HG03196 (cell line): ENCODE results near the gene MIOX.

Experiments used
- ATAC-seq: cut with Tn5 transposase; IDR thresholded peaks from one replicate; pipeline ENCODE4 v1.9.1; 2021; ENCODE audit not compliant: unreplicated experiment

MIOX gene

GRCh38 chr22:50489363-50490243, 2.9 kb downstream of the MIOX start:
- ATAC-seq = no peak

DNA sequence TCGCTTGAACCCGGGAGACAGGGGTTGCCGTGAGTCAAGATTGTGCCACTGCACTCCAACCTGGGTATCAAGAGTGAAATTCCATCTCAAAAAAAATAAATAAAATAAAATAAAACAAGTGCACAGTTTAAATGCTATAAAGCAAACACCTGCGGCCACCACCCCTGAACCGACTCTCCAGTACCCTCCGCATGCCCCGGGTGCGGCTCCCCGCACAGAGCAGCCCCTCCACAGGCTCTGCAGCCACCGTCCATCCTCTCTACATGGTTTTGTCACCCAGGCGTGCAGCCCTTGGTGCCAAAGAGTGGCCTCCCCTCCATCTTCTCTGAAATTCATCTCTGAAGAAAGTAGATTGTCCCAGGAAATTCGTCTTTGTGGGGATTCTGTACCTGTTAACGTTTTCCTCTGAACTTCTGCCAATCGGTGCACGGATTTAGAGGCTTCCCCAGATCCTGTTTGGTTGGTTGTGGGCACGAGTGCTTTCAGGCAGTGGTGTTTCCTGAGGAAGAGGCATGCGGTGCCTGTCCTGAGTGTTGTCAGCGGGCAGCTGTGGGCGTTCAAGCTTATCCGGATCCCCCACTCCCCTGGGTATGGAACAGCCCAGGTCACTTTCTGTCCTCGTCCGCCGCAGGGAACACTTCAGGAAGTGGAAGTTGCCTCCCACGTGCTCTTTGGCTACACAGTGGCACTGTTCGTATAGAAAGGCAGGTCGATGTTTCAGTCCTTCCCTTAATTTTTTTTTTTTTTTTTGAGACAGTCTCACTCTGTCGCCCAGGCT, 4.1 kb downstream of the MIOX start:
- ATAC-seq = no peak

GRCh38 chr22:50497093-50497492, 10.4 kb downstream of the MIOX start:
- ATAC-seq = no peak

DNA sequence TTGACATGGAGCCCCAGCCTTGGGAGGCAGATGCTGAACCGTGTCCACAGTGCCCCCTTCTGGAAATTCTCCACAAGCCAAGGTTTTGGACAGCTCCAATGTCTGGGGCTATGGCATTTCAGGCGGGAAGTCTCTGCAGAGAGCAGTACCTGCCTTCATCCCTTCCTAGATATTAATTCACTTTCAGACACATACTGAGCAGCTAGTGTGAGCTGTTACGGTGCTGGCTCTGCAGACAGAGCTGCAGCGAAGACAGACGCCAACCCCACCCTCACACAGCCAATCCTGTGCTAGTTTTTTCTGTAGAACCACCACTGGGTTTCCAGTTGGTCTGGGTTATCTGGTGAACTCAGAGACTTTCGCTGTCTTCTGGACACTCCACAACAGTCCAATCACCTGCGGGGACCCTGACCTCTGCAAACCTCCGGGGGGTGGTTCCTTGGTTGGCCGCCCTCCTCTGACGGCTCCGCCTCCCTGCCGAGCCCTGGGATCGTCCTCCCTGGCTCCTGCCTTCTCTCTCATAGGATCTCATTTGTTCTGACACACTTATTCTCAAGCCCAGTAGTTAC, 11.7 kb downstream of the MIOX start:
- no peak for ATAC-seq

DNA sequence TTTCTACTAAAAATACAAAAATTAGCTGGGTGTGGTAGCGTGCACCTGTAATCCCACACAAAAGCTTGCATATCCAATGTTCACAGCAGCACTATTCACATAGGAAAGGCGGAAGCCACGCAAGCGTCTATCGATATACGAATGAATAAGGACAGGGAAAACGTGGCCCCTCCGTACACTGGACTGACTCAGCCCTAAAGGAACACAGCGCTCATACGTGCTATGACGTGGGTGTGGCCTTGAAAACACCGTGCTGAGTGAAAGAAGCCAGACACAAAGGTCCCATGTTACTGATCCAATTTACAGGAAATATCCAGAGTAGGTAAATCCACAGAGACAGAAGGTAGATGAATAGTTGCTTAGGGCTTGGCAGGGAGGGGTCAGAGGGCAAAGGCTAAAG, 13.8 kb downstream of the MIOX start:
- ATAC-seq = no peak

DNA sequence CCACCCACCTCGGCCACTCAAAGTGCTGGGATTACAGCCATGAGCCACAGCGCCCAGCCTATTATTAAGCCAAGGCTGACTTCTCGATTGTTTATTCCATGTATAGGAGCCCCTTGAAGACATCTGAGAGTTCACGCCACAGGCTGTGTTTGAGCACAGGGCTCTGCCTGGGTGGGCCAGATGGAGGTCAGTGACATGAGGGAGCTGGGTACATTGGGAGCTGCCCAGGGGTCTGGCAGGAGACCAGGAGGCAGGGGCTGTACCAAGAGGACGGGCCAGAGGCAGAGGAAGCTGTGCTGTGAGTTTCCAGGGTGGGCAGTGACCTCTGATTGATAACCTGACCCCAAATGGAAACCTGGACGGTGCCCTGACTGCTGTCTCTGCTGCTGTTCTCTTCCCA, 15.4 kb downstream of the MIOX start:
- ATAC-seq = no peak

DNA sequence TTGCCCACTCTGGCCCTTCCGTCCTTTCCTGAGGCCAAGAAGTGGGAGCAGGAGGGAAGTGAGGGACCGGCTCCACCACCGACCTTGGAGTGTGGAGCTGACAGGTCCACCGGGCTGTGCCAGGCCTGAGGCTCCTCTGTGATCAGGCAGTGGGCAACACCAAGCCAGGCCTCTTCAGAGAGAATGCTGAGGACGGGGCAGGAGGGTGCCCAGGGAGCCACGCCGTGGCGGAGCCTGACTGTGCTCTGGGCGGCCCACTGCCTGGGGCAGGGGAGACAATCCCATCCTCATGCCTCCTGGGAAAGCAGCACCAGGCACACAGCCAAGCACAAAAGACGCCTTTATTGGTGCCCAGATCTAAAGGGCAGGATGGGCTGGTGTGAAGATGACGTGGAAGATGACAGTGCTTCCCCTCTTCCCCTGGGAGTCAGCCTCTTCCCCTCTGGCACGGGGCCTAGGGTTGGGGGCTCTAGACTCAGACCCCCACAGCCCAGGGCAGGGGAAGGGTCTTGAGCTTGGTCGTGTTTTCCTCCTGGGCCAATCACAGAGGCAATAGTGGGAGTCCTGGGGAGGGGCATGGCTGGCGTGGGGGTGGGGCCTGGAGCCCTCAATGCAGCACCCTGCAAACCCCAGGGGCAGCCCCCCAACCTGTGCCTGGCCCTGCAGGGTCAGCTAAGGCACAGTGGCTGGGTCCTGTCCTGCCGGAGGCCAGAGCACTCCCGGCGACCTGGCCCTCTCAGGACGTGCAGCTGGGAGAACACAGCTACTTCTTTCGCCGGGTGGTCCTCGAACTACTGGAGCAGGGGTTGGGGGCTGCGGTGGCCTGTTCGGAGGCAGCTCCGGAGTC, 16.2 kb downstream of the MIOX start:
- no peak for ATAC-seq

GRCh38 chr22:50503475-50504145, 17.0 kb downstream of the MIOX start:
- ATAC-seq = no peak

DNA sequence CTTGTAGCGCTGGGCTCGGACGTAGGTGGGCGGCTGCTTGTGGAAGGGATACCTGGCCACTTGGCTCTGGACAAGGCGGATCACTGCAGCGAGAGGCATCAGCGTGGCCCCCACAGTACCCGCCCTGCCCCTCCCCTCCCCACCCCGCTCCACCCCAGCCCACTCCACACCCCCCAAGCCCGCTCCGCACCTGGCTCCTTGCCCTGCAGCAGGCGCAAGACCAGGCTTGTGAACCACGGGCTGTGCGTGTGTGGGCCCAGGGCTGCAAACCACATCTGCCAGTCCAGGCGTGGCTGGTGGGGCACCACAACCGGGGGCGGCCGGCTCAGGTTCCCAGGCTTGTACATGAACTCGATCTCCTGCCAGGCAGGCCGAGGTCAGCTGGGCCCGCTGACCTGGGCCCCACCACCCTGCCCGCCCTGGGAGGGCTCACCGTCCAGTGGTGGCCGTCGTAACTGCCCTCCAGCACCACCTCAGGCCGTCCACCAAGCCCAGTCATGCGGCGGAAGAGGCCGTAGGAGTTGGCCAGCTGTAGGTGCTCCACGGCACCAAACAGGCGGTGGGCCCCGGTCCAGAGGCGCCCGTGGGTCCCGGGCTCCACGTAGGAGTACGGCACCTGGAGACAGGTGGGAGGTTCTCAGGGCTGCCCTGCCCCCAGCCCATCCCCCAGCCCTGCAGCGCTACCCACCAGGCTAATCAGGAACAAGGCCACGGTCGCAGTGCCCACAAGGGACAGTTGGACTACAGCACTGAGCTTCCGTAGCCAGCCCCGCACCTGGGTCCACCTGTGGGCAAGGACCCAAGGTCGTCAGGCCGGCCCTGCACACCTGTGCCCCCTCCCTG, 17.9 kb downstream of the MIOX start:
- ATAC-seq = no peak

GRCh38 chr22:50505276-50505775, 18.7 kb downstream of the MIOX start:
- ATAC-seq = no peak

GRCh38 chr22:50505776-50506610, 19.3 kb downstream of the MIOX start:
- no peak for ATAC-seq

GRCh38 chr22:50506611-50507420, 20.2 kb downstream of the MIOX start:
- no peak for ATAC-seq

- peak; percentile 40 for ATAC-seq
Observed at GRCh38 chr22:50507421-50507990, 20.8 kb downstream of the MIOX start, which contains the start of gene LMF2. Gene LMF2, minus strand, starts transcription at chr22:50507702. Its CDS starts 27 bp downstream, at chr22:50507675.

DNA sequence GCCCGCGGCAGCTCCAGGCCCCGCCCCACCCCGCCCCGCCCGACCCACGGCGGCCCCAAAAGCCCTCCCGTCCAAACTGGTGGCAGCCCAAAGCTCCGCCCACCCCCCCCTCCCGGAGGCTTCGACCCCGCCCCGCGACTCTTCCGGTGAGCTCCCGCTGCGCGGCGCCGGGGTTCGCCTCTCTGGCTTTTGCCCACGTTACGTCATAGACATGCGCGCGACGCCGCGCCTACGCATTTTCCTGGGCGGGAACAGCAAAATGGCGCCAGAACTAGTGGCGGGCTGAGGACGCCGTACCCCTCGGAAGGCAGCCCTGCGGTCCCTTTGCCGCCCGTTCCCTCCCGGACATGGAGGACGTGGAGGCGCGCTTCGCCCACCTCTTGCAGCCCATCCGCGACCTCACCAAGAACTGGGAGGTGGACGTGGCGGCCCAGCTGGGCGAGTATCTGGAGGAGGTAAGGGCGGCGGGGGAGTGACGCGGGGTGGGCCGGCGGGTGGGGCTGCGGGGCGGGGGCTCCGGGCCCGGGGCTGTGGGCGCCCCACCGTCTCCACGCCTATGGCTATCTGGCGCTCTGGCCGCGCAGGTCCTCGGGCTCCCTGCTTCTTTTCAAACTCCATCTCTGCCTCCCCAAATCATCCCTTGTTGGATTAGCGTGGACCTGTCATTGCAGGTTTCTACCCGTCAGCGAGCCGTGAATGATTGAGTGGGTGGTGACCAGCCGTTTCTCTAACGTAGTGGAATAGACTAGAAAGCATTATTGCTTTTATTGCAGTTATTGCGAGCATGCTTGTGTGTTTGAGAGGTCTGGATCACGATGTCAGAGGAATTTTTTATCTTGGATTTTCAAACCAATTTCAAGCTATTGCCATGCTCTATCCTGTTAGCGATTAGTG, 21.6 kb downstream of the MIOX start, which contains the start of gene NCAPH2:
Gene NCAPH2, plus strand, starts transcription at position 234 of the 894 bp plus-strand sequence. Its CDS starts 114 bp downstream, at position 348.
- ATAC-seq = peak; percentile 66

DNA sequence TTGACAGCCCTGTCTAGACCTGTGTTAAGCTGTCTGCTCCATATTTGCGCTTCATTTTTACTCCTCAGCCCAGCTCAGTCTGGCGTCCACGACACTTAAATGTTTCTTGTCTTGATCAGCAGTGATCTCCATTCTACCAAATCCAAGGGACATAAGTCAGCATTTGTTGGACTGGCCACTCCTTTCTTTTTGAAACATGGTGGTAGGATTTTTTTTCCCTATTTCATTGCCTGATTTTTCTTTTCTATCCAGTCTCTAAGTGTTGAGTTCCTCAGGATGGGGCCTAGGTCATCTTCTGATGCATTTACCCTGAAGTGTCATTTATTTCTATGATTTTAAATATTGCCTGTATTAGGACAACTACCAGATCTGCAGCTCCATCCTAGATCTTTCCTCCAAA, 22.2 kb downstream of the MIOX start:
- no peak for ATAC-seq

- no peak for ATAC-seq
Observed at GRCh38 chr22:50513175-50513574, 26.5 kb downstream of the MIOX start.
